H9 (cell line): ENCODE results near the gene BOD1L1. TPM values are rescaled to one million over a fixed set of nuclear protein-coding genes. Genes with fewer than 3 reads are reported as not detected.

Experiments used
- DNase-seq: peaks from one replicate; pipeline ENCODE4 v3.0.0-alpha.2; 2017
- H2AFZ ChIP-seq: one replicate; pipeline ENCODE4 v1.6.1; 2013; ENCODE audit warnings: mild to moderate bottlenecking, low read length, control low read depth, moderate library complexity
- H2AK5ac ChIP-seq: 2 replicates; pipeline ENCODE4 v1.6.1; 2013; ENCODE audit warnings: low read length, control low read depth, mixed read lengths; ENCODE audit not compliant: insufficient read length
- H2BK120ac ChIP-seq: one replicate; pipeline ENCODE4 v1.6.1; 2013; ENCODE audit warnings: low read depth, mild to moderate bottlenecking, low read length, control low read depth, inconsistent platforms; ENCODE audit not compliant: poor library complexity, severe bottlenecking
- H2BK12ac ChIP-seq: 2 replicates; pipeline ENCODE4 v1.6.1; 2013; ENCODE audit warnings: low read length, control low read depth, mixed read lengths, low read depth; ENCODE audit not compliant: insufficient read length
- H2BK15ac ChIP-seq: 2 replicates; pipeline ENCODE4 v1.6.1; 2013; ENCODE audit warnings: low read depth, low read length, control low read depth
- H2BK20ac ChIP-seq: one replicate; pipeline ENCODE4 v1.6.1; 2013; ENCODE audit warnings: low read depth, mild to moderate bottlenecking, low read length, control low read depth, inconsistent platforms; ENCODE audit not compliant: poor library complexity, severe bottlenecking
- H2BK5ac ChIP-seq: 2 replicates; pipeline ENCODE4 v1.6.1; 2013; ENCODE audit warnings: low read length, control low read depth, mixed read lengths; ENCODE audit not compliant: insufficient read length
- H3K14ac ChIP-seq: 2 replicates; pipeline ENCODE4 v1.6.1; 2013; ENCODE audit warnings: low read length, control low read depth; ENCODE audit not compliant: insufficient read depth
- H3K18ac ChIP-seq: 2 replicates; pipeline ENCODE4 v1.6.1; 2013; ENCODE audit warnings: low read depth, mild to moderate bottlenecking, mixed read lengths, low read length, control low read depth; ENCODE audit not compliant: insufficient read length
- H3K23ac ChIP-seq: 2 replicates; pipeline ENCODE4 v1.6.1; 2013; ENCODE audit warnings: low read length, control low read depth, mixed read lengths, low read depth; ENCODE audit not compliant: insufficient read length
- H3K23me2 ChIP-seq: 2 replicates; pipeline ENCODE4 v1.6.1; 2013; ENCODE audit warnings: low read depth, mild to moderate bottlenecking, mixed read lengths, low read length, control low read depth; ENCODE audit not compliant: insufficient read length, poor library complexity, severe bottlenecking
- H3K27ac ChIP-seq: 2 replicates; pipeline ENCODE4 v1.5.1; 2013; ENCODE audit warnings: low read length, control low read depth, mixed read lengths, low read depth; ENCODE audit not compliant: insufficient read length
- H3K27me3 ChIP-seq: 2 replicates; pipeline ENCODE4 v1.6.1; 2013; ENCODE audit warnings: low read length, control low read depth, inconsistent platforms; ENCODE audit not compliant: insufficient read depth
- H3K4ac ChIP-seq: 2 replicates; pipeline ENCODE4 v1.6.1; 2013; ENCODE audit warnings: low read depth, mild to moderate bottlenecking, control low read depth, inconsistent platforms, low read length, moderate library complexity
- H3K4me1 ChIP-seq: 2 replicates; pipeline ENCODE4 v1.6.1; 2013; ENCODE audit warnings: low read length, control low read depth, inconsistent platforms; ENCODE audit not compliant: insufficient read depth
- H3K4me2 ChIP-seq: 2 replicates; pipeline ENCODE4 v1.6.1; 2013; ENCODE audit warnings: low read length, control low read depth, mixed read lengths; ENCODE audit not compliant: insufficient read length, insufficient read depth
- H3K56ac ChIP-seq: 2 replicates; pipeline ENCODE4 v1.6.1; 2013; ENCODE audit warnings: low read depth, mild to moderate bottlenecking, mixed read lengths, low read length, control low read depth; ENCODE audit not compliant: insufficient read length
- H3K79me1 ChIP-seq: 2 replicates; pipeline ENCODE4 v1.6.1; 2013; ENCODE audit warnings: low read depth, mild to moderate bottlenecking, moderate library complexity, low read length, control low read depth, inconsistent platforms; ENCODE audit not compliant: insufficient read depth, poor library complexity, severe bottlenecking
- H3K79me2 ChIP-seq: 2 replicates; pipeline ENCODE4 v1.6.1; 2013; ENCODE audit warnings: low read length, control low read depth, inconsistent platforms; ENCODE audit not compliant: insufficient read depth
- H3K9ac ChIP-seq: 2 replicates; pipeline ENCODE4 v1.6.1; 2013; ENCODE audit warnings: low read length, control low read depth, mixed read lengths; ENCODE audit not compliant: insufficient read length; ENCODE audit errors: extremely low read depth
- H3K9me3 ChIP-seq: one replicate; pipeline ENCODE4 v1.6.1; 2013; ENCODE audit warnings: low read depth, low read length, inconsistent platforms; ENCODE audit not compliant: control insufficient read depth
- H3T11ph ChIP-seq: one replicate; pipeline ENCODE4 v1.6.1; 2013; ENCODE audit warnings: mild to moderate bottlenecking, low read length, control low read depth, inconsistent platforms
- H4K20me1 ChIP-seq: one replicate; pipeline ENCODE4 v1.6.1; 2013; ENCODE audit not compliant: control insufficient read depth, insufficient read length, insufficient read depth
- H4K5ac ChIP-seq: 2 replicates; pipeline ENCODE4 v1.6.1; 2013; ENCODE audit warnings: low read depth, mild to moderate bottlenecking, mixed read lengths, low read length, control low read depth; ENCODE audit not compliant: insufficient read length
- H4K8ac ChIP-seq: replicated peaks from 2 replicates; pipeline ENCODE4 v1.6.1; 2013; ENCODE audit warnings: low read length, control low read depth, mixed read lengths, low read depth; ENCODE audit not compliant: insufficient read length
- H4K91ac ChIP-seq: 2 replicates; pipeline ENCODE4 v1.6.1; 2013; ENCODE audit warnings: low read depth, mild to moderate bottlenecking, moderate library complexity, mixed read lengths, low read length, control low read depth; ENCODE audit not compliant: insufficient read length
- H3K27ac Mint-ChIP-seq, 3 experiments: 2 replicates in 2 of 3; 3 replicates in 1 of 3; pipeline ENCODE4 v1.8.0; 2020 to 2021; ENCODE audit warnings: mixed read lengths in 3 of 3, mild to moderate bottlenecking in 1 of 3, moderate library complexity in 1 of 3
- H3K27me3 Mint-ChIP-seq: 2 replicates; pipeline ENCODE4 v1.8.0; 2021; ENCODE audit warnings: low read depth, mild to moderate bottlenecking, moderate library complexity, mixed read lengths
- H3K36me3 Mint-ChIP-seq, 3 experiments: 2 replicates in 2 of 3; 3 replicates in 1 of 3; pipeline ENCODE4 v1.8.0; 2020 to 2021; ENCODE audit warnings: low read depth in 3 of 3, mixed read lengths in 3 of 3; ENCODE audit not compliant: insufficient read depth in 1 of 3
- H3K4me1 Mint-ChIP-seq, 2 experiments: 2 replicates each; pipeline ENCODE4 v1.8.0; 2020; ENCODE audit warnings: mixed read lengths in 2 of 2
- H3K4me3 Mint-ChIP-seq, 2 experiments: 2 replicates in 1 of 2; 3 replicates in 1 of 2; pipeline ENCODE4 v1.8.0; 2020 to 2021; ENCODE audit warnings: mild to moderate bottlenecking in 2 of 2, mixed read lengths in 2 of 2, moderate library complexity in 1 of 2
- H3K9me3 Mint-ChIP-seq, 2 experiments: 2 replicates in 1 of 2; 3 replicates in 1 of 2; pipeline ENCODE4 v1.8.0; 2020; ENCODE audit warnings: mild to moderate bottlenecking in 2 of 2, mixed read lengths in 2 of 2, moderate library complexity in 1 of 2
- CTCF ChIP-seq: fragments of 200-600 bp; sonication (generic); conservative IDR thresholded peaks from 3 replicates; pipeline ENCODE4 v1.8.0; 2021; ENCODE audit warnings: antibody characterized with exemption, mild to moderate bottlenecking
- WGBS: extraction: QIAGEN DNeasy Blood & Tissue Kit; methylation state at CpG from one replicate; pipeline ENCODE4 v1.1.7; 2013; ENCODE audit warnings: missing lambda C conversion rate, low lambda C conversion rate, mixed read lengths; ENCODE audit not compliant: insufficient read length; ENCODE audit errors: extremely low coverage; 5-methylcytosine and 5-hydroxymethylcytosine counted together
- total RNA-seq: library from RNA; stranded (reverse); gene quantifications from 2 replicates; pipeline ENCODE4 v1.2.1, GENCODE V29; 2021

Gene BOD1L1
- total RNA-seq, 1 experiment from 2014 or later: 37.8 TPM

- Histone ChIP-seq H3K4ac (no peak overlapping the region), H3K23me2 (no peaks in the 10 kb centered on the region), H2BK5ac (no peak overlapping the region), H3K23ac (no peak overlapping the region), H3K9me3 (no peaks in the 10 kb centered on the region), H3K4me1 (no peaks in the 10 kb centered on the region), H3K4me2 (no peak overlapping the region), H3K14ac (no peak overlapping the region), H2AK5ac (no peak overlapping the region), H4K5ac (no peak overlapping the region), H2BK20ac (no peak overlapping the region), H3K18ac (no peak overlapping the region), H3K79me1 (no peaks in the 10 kb centered on the region), H3K56ac (no peak overlapping the region), H2AFZ (no peak overlapping the region), H3K27ac (no peak overlapping the region), H2BK12ac (no peak overlapping the region), H4K20me1 (no peaks in the 10 kb centered on the region), H3K27me3 (no peaks in the 10 kb centered on the region), H4K8ac (no peak overlapping the region), H2BK15ac (no peak overlapping the region), H3K79me2 (no peaks in the 10 kb centered on the region), H4K91ac (no peak overlapping the region), H3K9ac (no peak overlapping the region), H3T11ph (no peak overlapping the region), H2BK120ac (no peak overlapping the region)
- no peaks in the 10 kb centered on the region for H3K9me3 Mint-ChIP-seq
- no peaks in the 10 kb centered on the region for H3K4me1 Mint-ChIP-seq
- WGBS: no CpG with 5 or more reads among the region's 4 CpGs
- no peaks in the 10 kb centered on the region for H3K27me3 Mint-ChIP-seq
- peaks cover 0 to 57% (median 50%) of the 10 kb centered on the region in 3 experiments; a peak in 6 of 7 replicates for H3K36me3 Mint-ChIP-seq
- DNase-seq: no peak
- no peak for TF ChIP-seq CTCF
- H3K27ac Mint-ChIP-seq: no peak overlapping the region
- no peak overlapping the region for H3K4me3 Mint-ChIP-seq
Measured at GRCh38 chr4:13592220-13592619, 35.3 kb downstream of the BOD1L1 start.
